Left ventricle myocardium superior (tissue), 1 donor: Measurements from ENCODE around the gene NSL1. TPM values are rescaled to one million over a fixed set of nuclear protein-coding genes. Genes with fewer than 3 reads are reported as not detected.
"Not testable (repeated sequence)": the region's sequence is repeated elsewhere in the genome, so short reads cannot be mapped to it uniquely, and the experiment has no call there.

Experiments used
- ATAC-seq: fragments of 200-7000 bp; cut with Tn5 transposase; one replicate; pipeline ENCODE4 v1.9.1; 2020; ENCODE audit warnings: mild to moderate bottlenecking, moderate library complexity
- DNase-seq: peaks from one replicate; pipeline ENCODE4 v3.0.0-alpha.2; 2020
- intact Hi-C: fragments of 100-400 bp; cut with micrococcal nuclease; formaldehyde crosslinking; loops from one replicate; pipeline ENCODE4 v1.11.0; 2022
- total RNA-seq: library from RNA; stranded (reverse); fragmentation: NEBNext Ultra II Directional; extraction: Animal tissue kit (Norgen Biotek cat#: 25700); gene quantifications from one replicate; pipeline ENCODE4 v1.2.1, GENCODE V29; 2021
- donor health status: DM: no; HTN: yes; CAD: no; lungs with severe emphysema.

The NSL1 gene
- total RNA-seq, 1 donor from 2014 or later: 25.5 TPM

DNA sequence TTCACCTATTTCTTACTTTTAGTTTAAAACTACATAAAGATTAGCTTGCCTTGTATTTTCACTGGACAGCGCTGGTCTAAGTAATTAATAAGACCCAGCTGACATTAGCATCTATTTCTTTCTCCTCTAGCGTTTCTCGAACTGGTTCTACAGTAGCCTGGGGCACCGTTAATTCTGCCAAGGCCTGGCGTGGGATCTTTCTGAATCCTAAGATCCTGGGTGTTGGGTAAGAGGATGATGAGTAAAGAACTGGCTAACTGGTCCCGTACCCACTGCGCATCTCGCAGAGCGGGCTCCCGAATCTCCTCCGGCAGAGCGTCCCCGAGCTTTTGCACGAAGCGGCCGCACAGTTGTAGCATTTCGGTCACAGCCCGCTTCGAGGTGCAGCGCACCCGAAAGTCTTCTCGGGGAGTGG is 309 bp downstream of the NSL1 start:
- intact Hi-C loops: no loop called here
- ATAC-seq (peak; percentile 62), DNase-seq (no peak)

DNA sequence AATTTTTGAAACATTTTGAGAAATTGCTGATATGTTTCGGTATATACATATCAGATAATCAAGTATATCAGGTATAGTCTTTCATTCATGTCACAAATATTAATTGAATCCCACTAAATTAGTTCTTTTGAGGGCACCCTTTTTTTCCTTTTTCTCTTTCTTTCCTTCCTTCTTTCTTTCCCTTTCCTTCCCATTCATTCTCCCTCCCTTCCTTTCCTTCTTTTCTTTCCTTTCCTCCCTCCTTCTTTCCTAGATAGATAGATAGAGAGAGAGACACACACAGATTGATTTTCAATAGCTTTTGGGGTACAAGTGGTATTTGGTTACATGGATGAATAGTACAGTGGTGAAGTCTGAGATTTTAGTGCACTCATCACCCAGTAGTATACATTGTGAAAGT is 5.7 kb downstream of the NSL1 start:
- DNase-seq: no peak
- no peak for ATAC-seq
- intact Hi-C loops: no loop called here

GRCh38 chr1:212783976-212784375 is 7.6 kb downstream of the NSL1 start:
- ATAC-seq: no peak
- intact Hi-C loops: loop anchor here (5.0 kb wide), 1 partner anchor 307 kb away; no protein-coding TSS in a partner anchor
- DNase-seq: no peak

DNA sequence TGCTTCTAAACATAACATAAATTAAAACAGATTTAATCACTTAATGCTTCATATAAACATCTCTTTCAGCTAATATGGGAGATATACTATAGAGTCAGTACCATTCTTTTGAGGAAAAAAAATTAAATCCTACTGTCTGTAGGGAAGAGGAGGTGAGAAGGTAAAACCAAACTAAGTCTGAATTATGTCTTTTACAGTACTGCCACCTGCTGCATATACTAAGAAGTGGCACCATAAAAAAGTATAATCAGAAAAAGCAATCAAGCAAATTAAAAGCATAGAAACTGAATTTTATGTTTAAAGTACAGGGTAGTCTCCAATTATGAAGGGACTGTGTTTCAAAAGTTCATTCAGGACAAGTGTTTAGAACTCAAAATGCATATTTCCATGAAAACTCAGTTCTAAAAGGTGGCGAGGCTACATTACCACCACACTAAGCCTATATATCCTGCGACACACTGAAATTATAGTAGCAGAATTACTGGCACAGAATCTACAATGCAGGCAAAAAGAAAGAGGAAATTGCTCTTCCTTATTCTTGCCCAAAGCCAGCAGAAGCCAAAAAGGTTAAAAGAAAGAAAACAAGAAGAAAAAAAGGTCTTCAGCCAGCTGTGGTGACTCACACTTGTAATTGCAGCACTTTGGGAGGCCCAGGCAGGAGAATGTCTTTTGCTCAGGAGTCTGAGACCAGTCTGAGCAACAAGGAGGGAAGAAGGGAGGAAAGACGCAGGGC is 9.0 kb downstream of the NSL1 start:
- intact Hi-C loops: loop anchor here (5.0 kb wide), 1 partner anchor 305 kb away; no protein-coding TSS in a partner anchor

DNA sequence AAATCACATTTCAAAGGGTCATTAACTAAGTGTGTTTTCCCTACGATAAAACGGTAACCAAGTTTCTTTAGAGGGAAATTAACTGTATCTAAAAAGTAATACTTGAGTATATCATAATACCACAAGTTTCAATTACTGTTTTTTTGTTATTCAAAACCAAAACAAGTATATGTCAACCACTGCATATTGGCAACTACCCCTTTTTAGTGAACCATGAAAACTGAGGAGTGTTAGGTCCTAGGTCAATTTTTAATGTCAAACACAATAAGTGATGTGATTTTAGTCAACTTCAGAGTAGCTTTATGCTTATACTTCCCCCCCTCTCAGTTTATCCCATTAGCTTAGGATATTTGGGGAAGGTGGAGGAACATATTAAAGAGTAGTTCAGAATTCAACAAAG is 10.4 kb downstream of the NSL1 start:
- intact Hi-C loops: loop anchor here (5.0 kb wide), 1 partner anchor 304 kb away; no protein-coding TSS in a partner anchor
- no peak for DNase-seq
- no peak for ATAC-seq

More for the DNA sequence above, 9.0 kb downstream of the NSL1 start:
- peak; percentile 48 for ATAC-seq
- no peak for DNase-seq

DNA sequence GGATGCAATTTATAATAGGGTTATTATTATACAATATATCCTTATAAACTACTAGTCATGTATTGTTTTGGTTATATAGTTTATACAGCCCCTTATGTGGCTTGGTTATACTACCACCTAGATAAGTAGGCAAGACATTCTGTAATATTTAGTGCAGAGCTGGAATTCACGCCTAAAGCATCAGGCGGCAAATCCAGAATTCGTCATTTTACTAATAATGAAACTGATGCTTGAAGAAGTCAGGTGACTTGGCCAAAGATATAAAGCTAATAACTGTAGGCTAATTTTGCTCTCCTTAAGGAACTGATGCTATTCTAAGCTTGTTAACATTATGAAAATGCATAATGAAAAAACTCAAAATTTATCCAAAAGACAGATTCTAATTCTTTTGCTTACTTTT is 10.8 kb downstream of the NSL1 start:
- intact Hi-C loops: loop anchor here (5.0 kb wide), 1 partner anchor 303 kb away; no protein-coding TSS in a partner anchor
- DNase-seq (no peak), ATAC-seq (no peak)

DNA sequence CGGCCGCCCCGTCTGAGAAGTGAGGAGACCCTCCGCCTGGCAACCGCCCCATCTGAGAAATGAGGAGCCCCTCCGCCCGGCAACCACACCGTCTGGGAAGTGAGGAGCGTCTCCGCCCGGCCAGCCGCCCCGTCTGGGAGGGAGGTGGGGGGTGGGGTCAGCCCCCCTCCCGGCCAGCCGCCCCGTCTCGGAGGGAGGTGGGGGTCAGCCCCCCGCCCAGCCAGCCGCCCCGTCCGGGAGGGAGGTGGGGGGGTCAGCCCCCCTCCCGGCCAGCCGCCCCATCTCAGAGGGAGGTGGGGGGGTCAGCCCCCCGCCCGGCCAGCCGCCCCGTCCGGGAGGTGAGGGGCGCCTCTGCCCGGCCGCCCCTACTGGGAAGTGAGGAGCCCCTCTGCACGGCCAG is 12.5 kb downstream of the NSL1 start:
- ATAC-seq, DNase-seq: not testable (repeated sequence)
- intact Hi-C loops: loop anchor here (10.0 kb wide), 1 partner anchor 114 kb away; no protein-coding TSS in a partner anchor

DNA sequence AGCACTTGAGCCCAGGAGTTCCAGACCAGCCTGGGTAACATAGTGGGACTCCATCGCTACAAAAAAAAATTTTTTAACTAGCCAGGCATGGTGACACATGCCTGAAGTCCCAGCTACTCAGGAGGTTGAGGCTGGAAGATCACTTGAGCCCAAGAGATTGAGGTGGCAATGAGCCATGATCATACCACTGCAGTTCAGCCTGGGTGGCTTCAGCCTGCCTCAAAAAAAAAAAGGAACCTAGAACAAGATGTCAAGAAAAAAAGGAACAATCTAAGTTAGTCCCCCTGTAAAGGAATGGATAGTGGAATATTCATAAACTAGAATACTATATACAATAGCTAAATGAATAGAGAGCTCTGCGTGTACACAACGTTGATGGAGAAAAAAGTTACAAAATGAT is 14.4 kb downstream of the NSL1 start:
- intact Hi-C loops: loop anchor here (10.0 kb wide), 1 partner anchor 112 kb away; no protein-coding TSS in a partner anchor
- DNase-seq (no peak), ATAC-seq (peak; percentile 20)

DNA sequence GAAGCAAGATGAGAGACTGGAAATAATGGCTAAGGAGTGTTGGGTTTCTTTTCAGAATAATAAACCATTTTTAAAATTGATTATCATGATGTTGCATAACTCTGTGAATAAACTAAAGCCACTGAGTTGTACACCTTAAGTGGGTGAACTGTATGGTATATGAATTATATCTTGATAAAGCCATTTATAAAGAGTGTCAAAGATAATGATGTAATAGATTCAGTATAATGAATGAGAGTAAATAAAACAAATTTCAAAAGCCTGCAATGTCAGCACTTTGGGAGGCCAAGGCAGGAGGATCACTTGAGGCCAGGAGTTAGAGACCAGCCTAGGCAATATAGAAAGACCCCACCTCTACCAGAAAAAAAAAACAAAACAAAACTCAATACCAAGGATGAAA is 16.3 kb downstream of the NSL1 start:
- DNase-seq (no peak), ATAC-seq (no peak)
- intact Hi-C loops: loop anchor here (10.0 kb wide), 1 partner anchor 110 kb away; no protein-coding TSS in a partner anchor

DNA sequence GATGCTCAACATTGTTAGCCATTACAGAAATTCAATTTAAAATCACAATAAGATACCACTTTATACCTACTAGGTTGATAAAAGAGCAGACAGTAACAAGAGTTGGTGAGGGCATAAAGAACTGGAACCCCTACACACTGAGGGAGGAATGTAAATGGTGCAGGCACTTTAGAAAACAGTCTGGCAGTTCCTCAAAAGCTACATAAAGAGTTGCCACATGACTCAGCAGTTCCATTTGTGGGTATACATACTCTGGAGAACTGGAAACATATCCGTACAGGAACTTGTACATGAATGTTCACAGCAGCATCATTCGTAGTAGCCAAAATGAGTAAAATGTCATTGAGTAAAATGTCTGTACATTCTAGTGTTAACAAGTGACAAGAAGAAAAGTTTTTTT is 17.0 kb downstream of the NSL1 start:
- intact Hi-C loops: loop anchor here (10.0 kb wide), 1 partner anchor 110 kb away; no protein-coding TSS in a partner anchor
- DNase-seq: no peak
- peak; percentile 47 for ATAC-seq

- no peak for ATAC-seq
Measured at GRCh38 chr1:212773011-212773410, 18.6 kb downstream of the NSL1 start.

DNA sequence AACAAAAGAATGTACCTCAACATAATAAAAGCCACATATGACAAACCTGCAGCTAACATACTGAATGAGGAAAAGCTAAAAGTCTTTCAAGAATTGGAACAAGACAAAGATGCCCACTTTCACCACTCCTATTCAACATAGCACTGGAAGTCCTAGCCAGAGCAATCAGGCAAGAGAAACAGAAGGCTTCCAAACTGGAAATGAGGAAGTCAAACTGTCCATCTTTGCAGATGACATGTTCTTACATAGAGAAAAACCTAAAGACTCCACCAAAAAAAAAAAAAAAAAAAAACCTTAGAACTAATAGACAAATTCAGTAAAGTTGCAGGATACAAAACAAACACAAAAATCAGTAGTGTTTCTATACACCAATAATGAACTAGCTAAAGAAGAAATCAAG is 20.2 kb downstream of the NSL1 start:
- intact Hi-C loops: loop anchor here (10.0 kb wide), 1 partner anchor 107 kb away; no protein-coding TSS in a partner anchor
- ATAC-seq (no peak), DNase-seq (no peak)

More at GRCh38 chr1:212773011-212773410, 18.6 kb downstream of the NSL1 start:
- intact Hi-C loops: loop anchor here (10.0 kb wide), 1 partner anchor 108 kb away; no protein-coding TSS in a partner anchor
- DNase-seq: no peak

DNA sequence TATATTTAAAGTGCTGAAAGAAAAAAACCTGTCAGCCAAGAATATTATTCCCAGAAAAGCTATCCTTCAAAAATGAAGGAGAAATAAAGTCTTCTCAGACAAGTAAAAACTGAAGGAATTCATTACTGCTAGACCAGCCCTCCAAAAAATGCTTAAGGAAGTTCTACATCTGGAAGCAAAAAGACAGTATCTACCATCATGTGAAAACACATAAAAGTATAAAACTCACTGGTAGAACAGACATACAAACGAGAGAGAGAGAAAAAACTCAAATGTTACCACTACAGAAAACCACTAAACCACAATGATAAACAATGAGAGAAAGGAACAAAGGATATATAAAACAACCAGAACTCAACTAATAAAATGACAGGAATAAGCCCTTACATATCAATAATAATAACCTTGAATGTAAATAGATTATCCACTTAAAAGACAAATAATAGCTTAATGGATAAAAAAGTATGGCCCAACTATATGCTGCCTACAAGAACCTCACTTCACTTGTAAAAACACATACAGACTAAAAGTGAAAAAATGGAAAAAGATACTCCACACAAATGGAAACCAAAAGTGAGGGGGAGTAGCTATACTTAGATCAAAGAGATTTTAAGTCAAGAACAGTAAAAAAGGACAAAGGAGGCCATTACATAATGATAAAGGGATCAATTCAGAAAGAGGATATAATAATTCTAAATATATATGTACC is 22.0 kb downstream of the NSL1 start:
- ATAC-seq (no peak), DNase-seq (no peak)
- intact Hi-C loops: loop anchor here (10.0 kb wide), 1 partner anchor 105 kb away; no protein-coding TSS in a partner anchor

GRCh38 chr1:212766825-212767224 is 24.8 kb downstream of the NSL1 start:
- DNase-seq, intact Hi-C loops, ATAC-seq: not testable (repeated sequence)

DNA sequence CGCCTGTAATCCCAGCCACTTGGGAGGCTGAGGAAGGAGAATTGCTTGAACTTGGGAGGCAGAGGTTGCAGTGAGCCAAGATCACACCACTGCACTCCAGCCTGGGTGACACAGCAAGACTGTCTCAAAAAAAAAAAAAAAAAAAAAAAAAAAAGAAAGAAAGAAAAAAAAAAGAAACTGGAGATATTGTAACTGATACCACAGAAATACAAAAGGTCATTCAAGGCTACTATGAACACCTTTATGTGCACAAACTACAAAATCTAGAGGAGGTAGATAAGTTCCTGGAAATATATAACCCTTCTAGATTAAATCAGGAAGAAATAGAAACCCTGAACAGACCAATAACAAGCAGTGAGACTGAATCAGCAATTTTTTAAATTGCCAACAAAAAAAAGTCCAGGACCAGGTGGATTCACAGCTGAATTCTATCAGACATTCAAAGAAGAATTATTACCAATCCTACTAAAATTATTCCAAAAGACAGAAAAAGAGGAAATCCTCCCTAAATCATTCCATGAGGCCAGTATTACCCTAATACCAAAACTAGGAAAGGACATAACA is 26.8 kb downstream of the NSL1 start:
- intact Hi-C loops, ATAC-seq, DNase-seq: not testable (repeated sequence)

- ATAC-seq (no peak), DNase-seq (no peak)
- intact Hi-C loops: no loop called here
Measured at GRCh38 chr1:212762839-212763238, 28.7 kb downstream of the NSL1 start.

- no peak for ATAC-seq
- intact Hi-C loops: no loop called here
- DNase-seq: no peak
Measured at GRCh38 chr1:212762234-212762633, 29.3 kb downstream of the NSL1 start.

DNA sequence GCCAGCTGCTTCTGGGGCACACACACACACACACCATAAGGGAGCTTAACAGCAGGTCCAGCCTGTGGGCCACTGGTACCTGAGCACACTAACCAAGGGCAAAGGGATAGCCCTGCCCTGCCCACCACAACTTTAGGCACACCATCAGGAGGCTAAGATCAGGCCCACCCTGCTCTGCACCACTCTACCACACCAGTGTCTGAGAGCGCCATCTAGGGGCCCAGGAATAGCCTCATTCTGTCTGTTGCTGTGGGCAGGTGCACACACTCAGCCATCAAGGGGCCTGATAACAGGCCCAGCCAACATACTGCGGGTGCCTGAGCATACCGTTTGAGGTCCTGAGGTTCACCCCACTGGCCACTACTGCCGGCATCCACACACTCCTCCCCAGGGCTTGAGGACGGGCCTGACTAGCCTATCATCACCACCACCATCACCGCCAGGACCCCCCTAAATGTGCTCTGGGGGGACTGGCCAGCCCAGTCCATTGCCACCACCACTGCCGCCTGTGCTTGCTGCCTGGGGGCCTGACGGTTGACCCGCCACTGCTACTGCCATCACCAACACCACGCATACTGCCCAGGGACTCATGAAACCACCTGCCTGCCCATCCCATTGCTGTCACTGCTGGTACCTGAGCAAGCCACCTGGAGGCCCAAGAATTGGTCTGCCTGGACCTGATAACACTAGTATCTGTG is 31.3 kb downstream of the NSL1 start:
- intact Hi-C loops: no loop called here
- DNase-seq: no peak
- ATAC-seq: peak; percentile 35

DNA sequence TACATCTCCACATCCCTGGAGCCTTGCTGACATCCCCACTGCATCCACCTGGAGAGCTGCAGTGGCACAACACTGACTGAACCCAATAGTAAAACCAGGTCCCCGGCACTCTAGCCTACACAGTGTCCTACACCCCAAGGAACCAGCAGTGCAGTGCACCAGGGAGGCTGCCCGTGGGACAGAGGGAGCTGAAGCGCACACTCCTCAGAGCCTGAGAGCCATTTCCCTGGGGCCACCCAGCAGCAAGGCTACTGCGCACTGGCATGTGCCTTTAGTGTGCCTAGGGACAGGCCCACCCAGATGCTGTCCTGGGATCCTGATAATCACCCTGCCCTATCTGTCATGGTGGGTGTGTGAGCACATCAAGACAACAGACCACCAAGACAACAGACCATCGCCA is 31.9 kb downstream of the NSL1 start:
- ATAC-seq (no peak), DNase-seq (no peak)
- intact Hi-C loops: no loop called here
